GM12872 (cell line): ENCODE results near the gene KPTN.

Source experiments
- CTCF ChIP-seq: IDR thresholded peaks from 3 replicates; pipeline ENCODE4 v1.5.1; 2011; ENCODE audit warnings: low read depth, mild to moderate bottlenecking, low read length, moderate library complexity; ENCODE audit not compliant: insufficient read depth

Gene KPTN

GRCh38 chr19:47435196-47435595 lies 48.8 kb downstream of the KPTN start:
- no peak for TF ChIP-seq CTCF

- TF ChIP-seq CTCF = no peak
Measured at GRCh38 chr19:47434088-47434487, 49.9 kb downstream of the KPTN start.

GRCh38 chr19:47433121-47433520 lies 50.9 kb downstream of the KPTN start:
- no peak for TF ChIP-seq CTCF

GRCh38 chr19:47432499-47432898 lies 51.5 kb downstream of the KPTN start:
- no peak for TF ChIP-seq CTCF

- TF ChIP-seq CTCF = no peak
Measured at GRCh38 chr19:47432091-47432490, 51.9 kb downstream of the KPTN start.

GRCh38 chr19:47430041-47430802 lies 53.8 kb downstream of the KPTN start:
- no peak for TF ChIP-seq CTCF

GRCh38 chr19:47429140-47429793 lies 54.8 kb downstream of the KPTN start:
- TF ChIP-seq CTCF = no peak
